Renal cortical epithelial cell (primary cell): ENCODE data around the gene TRIO. TPM values are rescaled to one million over a fixed set of nuclear protein-coding genes. Genes with fewer than 3 reads are reported as not detected.

Experiments used
- DNase-seq: peaks from one replicate; pipeline ENCODE4 v3.0.0-alpha.2; 2011; ENCODE audit warnings: low read depth
- total RNA-seq: library from RNA; depleted of rRNA; stranded (reverse); fragments of >200 nt; gene quantifications from 2 replicates; pipeline ENCODE4 v1.2.3, GENCODE V29; 2014

TRIO gene
- total RNA-seq, 1 donor from 2014 or later = 408 TPM

GRCh38 chr5:14208071-14209021 is 65.2 kb downstream of the TRIO start:
- DNase-seq = peak; percentile 80

GRCh38 chr5:14209222-14209822 is 66.2 kb downstream of the TRIO start:
- no peak for DNase-seq

- no peak for DNase-seq
Observed at GRCh38 chr5:14209836-14210235, 66.7 kb downstream of the TRIO start.

GRCh38 chr5:14210729-14211128 is 67.6 kb downstream of the TRIO start:
- DNase-seq = no peak

- no peak for DNase-seq
Observed at GRCh38 chr5:14211818-14212803, 69.0 kb downstream of the TRIO start.

GRCh38 chr5:14212838-14213237 is 69.7 kb downstream of the TRIO start:
- peak; percentile 74 for DNase-seq

GRCh38 chr5:14213253-14213652 is 70.1 kb downstream of the TRIO start:
- peak; percentile 47 for DNase-seq

GRCh38 chr5:14213813-14214585 is 70.9 kb downstream of the TRIO start:
- DNase-seq = peak; percentile 51

- DNase-seq = no peak
Observed at GRCh38 chr5:14215901-14216300, 72.8 kb downstream of the TRIO start.

GRCh38 chr5:14216372-14216771 is 73.2 kb downstream of the TRIO start:
- peak; percentile 73 for DNase-seq

GRCh38 chr5:14216902-14217301 is 73.8 kb downstream of the TRIO start:
- DNase-seq = peak; percentile 76

GRCh38 chr5:14217587-14217986 is 74.4 kb downstream of the TRIO start:
- DNase-seq = no peak

- DNase-seq = no peak
Observed at GRCh38 chr5:14218011-14218410, 74.9 kb downstream of the TRIO start.

GRCh38 chr5:14218480-14218879 is 75.3 kb downstream of the TRIO start:
- no peak for DNase-seq

GRCh38 chr5:14218897-14219573 is 75.9 kb downstream of the TRIO start:
- DNase-seq = no peak

GRCh38 chr5:14219800-14220512 is 76.8 kb downstream of the TRIO start:
- DNase-seq = no peak

GRCh38 chr5:14220642-14221041 is 77.5 kb downstream of the TRIO start:
- DNase-seq = no peak

GRCh38 chr5:14221732-14222131 is 78.6 kb downstream of the TRIO start:
- no peak for DNase-seq

- DNase-seq = no peak
Observed at GRCh38 chr5:14222206-14222605, 79.1 kb downstream of the TRIO start.

- no peak for DNase-seq
Observed at GRCh38 chr5:14223372-14223771, 80.2 kb downstream of the TRIO start.
